ENCODE results near the gene CCNB3.

DNA sequence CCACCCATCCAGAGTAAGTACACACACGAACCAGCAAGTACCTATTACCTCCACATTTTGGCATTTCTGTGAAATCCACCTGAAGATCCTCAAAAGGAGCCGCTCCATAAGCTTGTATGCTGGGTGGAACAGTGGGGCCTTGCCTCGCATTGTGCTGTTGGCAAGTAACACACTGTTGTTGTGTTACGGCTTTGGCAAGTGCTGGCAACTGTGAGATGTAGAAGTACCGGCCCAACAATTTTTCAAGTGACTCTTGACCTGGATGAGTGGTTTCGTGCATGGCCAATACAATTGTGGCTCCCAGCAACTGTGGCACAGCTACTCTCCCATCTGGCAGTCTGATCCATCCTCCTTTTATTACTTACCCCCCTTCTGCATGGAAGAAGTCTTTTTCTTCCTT, 128.7 kb downstream of the CCNB3 start:
- no peak for TF ChIP-seq CTCF (IDR thresholded peaks at IDR 0.05; ENCODE audit: low read length)
- no peak for TF ChIP-seq EZH2 (optimal IDR thresholded peaks at IDR 0.05; ENCODE audit: low read depth, low read length)
- no peak for TF ChIP-seq EZH2phosphoT487 (IDR thresholded peaks at IDR 0.05; ENCODE audit: low read length)

Data from MM.1S (cell line).